Kidney (tissue), 14 donors: ENCODE results near the gene TPI1. TPM values are rescaled to one million over a fixed set of nuclear protein-coding genes. Genes with fewer than 3 reads are reported as not detected.

ENCODE experiments used
- DNase-seq, 5 donors: peaks; one replicate each; pipeline ENCODE4 v3.0.0-alpha.2; 2013 to 2020
- FAIRE-seq: peaks from 2 replicates; lab custom pipeline; 2012; peaks lifted over from hg19 to GRCh38; lab: Jason Lieb, UNC
- H3K27ac ChIP-seq, 2 donors: one replicate each; pipeline ENCODE4 v1.7.0; 2013; ENCODE audit warnings: low read depth in 2 of 2, low read length in 2 of 2, inconsistent platforms in 1 of 2
- H3K27me3 ChIP-seq: one replicate; pipeline ENCODE4 v1.7.1; 2013; ENCODE audit warnings: low read length, inconsistent platforms; ENCODE audit not compliant: control insufficient read depth, insufficient read depth
- H3K36me3 ChIP-seq, 3 donors: one replicate each; pipeline versions ENCODE4 v1.7.0 to v1.7.1; 2013; ENCODE audit warnings: low read length in 3 of 3, control low read depth in 1 of 3, inconsistent platforms in 1 of 3; ENCODE audit not compliant: insufficient read depth in 3 of 3, control insufficient read depth in 2 of 3
- H3K4me1 ChIP-seq, 3 donors: one replicate each; pipeline versions ENCODE4 v1.7.0 to v1.7.1; 2013; ENCODE audit warnings: low read length in 3 of 3, inconsistent platforms in 1 of 3, low read depth in 1 of 3; ENCODE audit not compliant: control insufficient read depth in 2 of 3, insufficient read depth in 2 of 3
- H3K4me3 ChIP-seq, 3 donors: one replicate each; pipeline versions ENCODE4 v1.7.0 to v1.8.1; 2013; ENCODE audit warnings: low read length in 3 of 3, control low read depth in 1 of 3, inconsistent platforms in 1 of 3
- H3K9ac ChIP-seq, 3 donors: one replicate each; pipeline versions ENCODE4 v1.7.0 to v1.7.1; 2013; ENCODE audit warnings: low read length in 3 of 3, control low read depth in 1 of 3, inconsistent platforms in 1 of 3
- H3K9me3 ChIP-seq, 3 donors: one replicate each; pipeline versions ENCODE4 v1.7.0 to v1.7.1; 2013; ENCODE audit warnings: low read length in 3 of 3, control low read depth in 1 of 3, inconsistent platforms in 1 of 3; ENCODE audit not compliant: control insufficient read depth in 2 of 3, insufficient read depth in 1 of 3
- CTCF ChIP-seq: IDR thresholded peaks from 3 replicates; pipeline ENCODE4 v1.5.1; 2012; ENCODE audit warnings: mild to moderate bottlenecking, moderate library complexity, borderline replicate concordance; ENCODE audit not compliant: insufficient read depth; ENCODE audit errors: extremely low read depth
- intact Hi-C: fragments of 100-400 bp; cut with DNase I; formaldehyde crosslinking; loops from one replicate; pipeline ENCODE4 v1.11.1; 2022
- polyA plus RNA-seq: library from polyadenylated mRNA; stranded (reverse); fragments of 350-450 nt; fragmentation: Illumina TruSeq; extraction: RNeasy Lipid Tissue Mini Kit (QIAGEN cat#74804); gene quantifications from one replicate; pipeline ENCODE4 v1.2.3, GENCODE V29; 2014; ENCODE audit warnings: low read depth, low replicate concordance; ENCODE audit not compliant: insufficient read depth
- total RNA-seq: library from RNA; stranded (reverse); fragmentation: NEBNext Ultra II Directional; extraction: Animal tissue kit (Norgen Biotek cat#: 25700); gene quantifications from one replicate; pipeline ENCODE4 v1.2.1, GENCODE V29; 2021
- donor health status: control.
- donor health status: control.
- donor health status: control.
- donor health status: control.
- donor health status: control.
- donor health status: DM: yes; HTN: yes; CAD: no.
- donor health status: Normal renal cell carcinoma (clear cell type).

The TPI1 gene
- total and polyA plus RNA-seq, 2 donors from 2014 or later: 437 to 1,220 TPM

- H3K4me3 ChIP-seq: no peak overlapping the region
- TF ChIP-seq CTCF: no peak
- H3K27ac ChIP-seq: no peak overlapping the region
- peaks cover 0 to 12% (median 8%) of the 10 kb centered on the region in 3 donors for H3K4me1 ChIP-seq
- intact Hi-C loops: no loop called here
- H3K36me3 ChIP-seq: peaks cover 0 to 3% (median 0%) of the 10 kb centered on the region in 3 donors
- no peak overlapping the region for H3K9ac ChIP-seq
- H3K9me3 ChIP-seq: peaks cover 0 to 2% (median 0%) of the 10 kb centered on the region in 3 donors
- FAIRE-seq (no peak), DNase-seq (peak in 4 of 5 donors; percentile 71 to 83 (median 75))
- H3K27me3 ChIP-seq: no peaks in the 10 kb centered on the region
Measured at GRCh38 chr12:6818222-6818621, 49.1 kb upstream of the TPI1 start.

- Histone ChIP-seq H3K27me3 (no peaks in the 10 kb centered on the region), H3K36me3 (peaks cover 0 to 3% (median 0%) of the 10 kb centered on the region in 3 donors), H3K27ac (no peak overlapping the region), H3K4me1 (peaks cover 0 to 12% (median 8%) of the 10 kb centered on the region in 3 donors), H3K9me3 (peaks cover 0 to 2% (median 0%) of the 10 kb centered on the region in 3 donors), H3K4me3 (no peak overlapping the region), H3K9ac (no peak overlapping the region)
- DNase-seq (peak in 2 of 5 donors; percentile 33 to 63), FAIRE-seq (no peak)
- no peak for TF ChIP-seq CTCF
- intact Hi-C loops: no loop called here
Measured at GRCh38 chr12:6818645-6819044, 48.7 kb upstream of the TPI1 start.

GRCh38 chr12:6819106-6820030, 48.0 kb upstream of the TPI1 start:
- DNase-seq (peak in 2 of 5 donors; percentile 38 to 61), FAIRE-seq (no peak)
- no peak for TF ChIP-seq CTCF
- H3K36me3 ChIP-seq: peaks cover 0 to 3% (median 0%) of the 10 kb centered on the region in 3 donors
- no peak overlapping the region for H3K27ac ChIP-seq
- H3K4me1 ChIP-seq: peaks cover 0 to 12% (median 8%) of the 10 kb centered on the region in 3 donors
- no peaks in the 10 kb centered on the region for H3K27me3 ChIP-seq
- H3K9ac ChIP-seq: no peak overlapping the region
- intact Hi-C loops: loop anchor here (10.0 kb wide), 1 partner anchor 65 kb away; the partner anchor contains the start of gene MLF2
- H3K9me3 ChIP-seq: peaks cover 0 to 2% (median 0%) of the 10 kb centered on the region in 3 donors
- no peak overlapping the region for H3K4me3 ChIP-seq
